GM18519 (cell line): ENCODE results near the gene C1orf74.

ENCODE experiments used
- ATAC-seq: cut with Tn5 transposase; IDR thresholded peaks from one replicate; pipeline ENCODE4 v1.9.1; 2021; ENCODE audit warnings: mild to moderate bottlenecking, moderate library complexity; ENCODE audit not compliant: unreplicated experiment, low FRiP score

The C1orf74 gene

DNA sequence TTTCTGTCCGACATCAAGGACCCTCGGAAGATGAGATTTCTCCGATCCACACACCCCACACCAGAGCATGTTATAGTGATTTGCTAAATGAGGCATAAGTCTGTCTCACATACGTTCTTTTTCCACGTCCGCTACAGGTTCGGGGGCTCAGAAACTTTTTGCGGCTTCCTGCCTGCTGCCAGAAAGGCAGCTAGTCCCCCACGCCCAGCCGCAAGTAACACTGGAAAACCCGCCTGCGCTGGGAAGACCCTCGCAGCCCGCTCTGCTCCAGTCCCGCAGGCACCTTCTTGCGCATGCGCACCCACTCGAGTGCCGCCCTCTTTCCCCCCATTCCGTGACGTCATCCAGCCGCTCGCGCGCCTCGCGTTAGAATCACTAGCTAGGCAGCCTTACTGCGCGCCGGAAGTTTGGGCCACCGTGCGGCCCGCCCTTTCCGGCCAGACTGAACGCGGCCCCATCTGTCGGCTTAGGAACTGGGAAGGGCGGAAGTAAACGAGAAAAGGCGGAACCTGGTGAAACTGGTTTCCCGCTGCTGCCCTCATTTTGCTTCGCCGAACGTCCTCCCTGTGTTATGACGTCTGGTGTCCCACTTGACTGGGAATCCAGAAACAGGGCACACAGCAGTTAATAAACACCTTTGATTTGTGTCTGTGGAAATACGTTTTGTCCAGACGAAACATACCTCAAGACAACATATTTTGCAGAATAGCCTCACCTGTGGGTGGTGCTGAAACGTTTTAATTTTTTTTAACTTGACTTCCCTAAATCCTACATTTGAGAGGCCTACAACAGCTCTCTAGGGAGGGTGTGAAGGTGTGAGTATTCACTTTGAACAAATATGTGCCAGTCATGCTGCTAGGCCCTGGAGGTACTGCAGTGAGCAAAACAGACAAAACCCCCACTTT lies at the start of gene C1orf74:
Gene C1orf74 (minus strand): TSS at position 295 of the 905 bp plus-strand sequence. CDS start 925 bp downstream, outside the sequence.
- ATAC-seq, result peak; percentile 95

DNA sequence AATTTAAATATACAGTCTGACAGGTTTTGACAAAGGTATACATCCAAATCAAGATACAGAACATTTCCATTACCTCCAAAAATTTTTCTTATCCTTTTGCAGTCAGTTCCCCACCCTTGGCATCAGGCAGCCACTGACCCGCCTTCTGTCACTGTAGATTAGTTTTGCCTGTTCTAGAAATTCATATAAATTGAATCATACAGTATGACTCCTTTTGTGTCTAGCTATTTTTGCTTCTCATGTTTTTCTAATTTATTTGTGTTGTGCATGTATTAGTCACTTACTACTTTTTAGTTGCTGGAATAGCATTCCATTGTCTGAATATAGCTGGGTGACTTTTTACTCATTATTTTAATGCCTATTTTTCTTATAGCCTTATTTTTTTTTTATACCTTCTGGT lies 47.3 kb upstream of the C1orf74 start:
- no peak for ATAC-seq

DNA sequence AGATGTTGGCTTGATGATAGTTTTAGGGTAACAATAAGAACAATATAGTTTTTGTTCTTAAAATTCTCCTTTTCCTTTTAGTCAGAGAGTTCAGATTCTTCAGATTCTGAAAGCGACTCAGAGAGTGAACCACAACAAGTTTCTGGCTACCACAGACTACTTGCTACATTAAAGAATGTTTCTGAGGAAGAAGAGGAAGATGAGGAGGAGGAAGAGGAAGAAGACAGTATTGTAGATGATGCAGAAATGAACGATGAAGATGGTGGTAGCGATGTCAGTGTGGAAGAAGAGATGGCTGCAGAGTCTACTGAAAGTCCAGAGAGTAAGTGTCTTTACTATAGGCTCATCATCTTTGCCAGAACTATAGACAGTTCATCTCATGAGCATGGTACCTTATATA lies 46.4 kb upstream of the C1orf74 start:
- no peak for ATAC-seq

DNA sequence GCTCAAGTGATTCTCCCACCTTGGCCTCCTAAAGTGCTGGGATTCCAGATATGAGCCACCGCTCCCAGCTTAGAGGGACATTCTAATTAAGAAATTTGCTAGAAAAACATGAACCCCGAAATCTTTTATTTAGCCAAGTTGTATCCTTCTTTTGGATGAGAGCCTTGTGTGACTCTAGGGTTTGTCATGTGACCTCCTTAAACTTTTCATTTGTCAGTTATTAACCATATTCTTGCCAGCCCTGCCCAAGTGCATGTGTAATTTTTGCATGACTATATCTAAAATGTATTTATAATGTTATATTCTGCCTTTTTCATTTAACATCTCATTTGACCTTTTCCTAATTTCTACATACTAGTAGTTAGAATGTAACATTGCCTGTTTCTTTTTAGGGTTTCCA lies 45.4 kb upstream of the C1orf74 start:
- ATAC-seq, result no peak

DNA sequence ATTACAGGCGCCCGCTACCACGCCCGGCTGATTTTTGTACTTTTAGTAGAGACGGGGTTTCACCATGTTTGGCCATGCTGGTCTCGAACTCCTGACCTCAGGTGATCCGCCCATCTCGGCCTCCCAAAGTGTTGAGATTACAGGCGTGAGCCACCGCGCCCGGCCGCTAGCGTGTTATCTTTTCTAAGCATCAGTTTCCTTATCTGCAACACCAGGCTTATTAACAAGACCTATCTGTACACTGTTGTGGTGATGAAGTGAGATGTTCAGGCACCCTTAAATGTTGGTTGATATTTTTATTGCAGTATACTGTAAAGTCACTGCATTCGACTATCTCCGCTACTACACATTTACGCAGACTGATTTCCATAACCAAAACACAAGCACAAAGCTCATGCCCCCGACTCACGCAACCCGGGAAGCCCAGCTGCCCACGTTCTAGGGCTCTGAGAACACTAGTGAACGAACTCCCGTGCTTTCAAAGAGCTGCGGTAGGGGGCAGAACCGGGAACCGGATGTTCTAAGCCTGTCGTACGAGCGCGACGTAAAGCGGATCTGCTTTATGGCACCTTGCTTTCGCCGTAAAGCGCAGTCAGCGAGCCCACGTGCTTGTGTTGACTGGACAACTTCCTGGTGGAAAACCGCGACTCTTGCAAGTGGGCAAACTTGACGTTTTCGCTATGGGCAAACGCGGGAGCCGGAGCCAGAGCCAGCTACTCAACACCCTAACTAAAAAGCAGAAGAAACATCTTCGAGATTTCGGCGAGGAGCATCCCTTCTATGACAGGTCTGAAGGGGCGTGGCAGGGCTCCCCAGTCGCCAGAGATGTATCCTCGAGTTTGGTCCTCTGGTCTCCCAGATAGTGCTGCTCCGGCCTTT lies 43.3 kb upstream of the C1orf74 start, which contains the start of gene UTP25:
Gene UTP25 (plus strand): TSS at position 589 of the 879 bp plus-strand sequence. CDS start 92 bp downstream, at position 681.
- ATAC-seq, result peak; percentile 75

DNA sequence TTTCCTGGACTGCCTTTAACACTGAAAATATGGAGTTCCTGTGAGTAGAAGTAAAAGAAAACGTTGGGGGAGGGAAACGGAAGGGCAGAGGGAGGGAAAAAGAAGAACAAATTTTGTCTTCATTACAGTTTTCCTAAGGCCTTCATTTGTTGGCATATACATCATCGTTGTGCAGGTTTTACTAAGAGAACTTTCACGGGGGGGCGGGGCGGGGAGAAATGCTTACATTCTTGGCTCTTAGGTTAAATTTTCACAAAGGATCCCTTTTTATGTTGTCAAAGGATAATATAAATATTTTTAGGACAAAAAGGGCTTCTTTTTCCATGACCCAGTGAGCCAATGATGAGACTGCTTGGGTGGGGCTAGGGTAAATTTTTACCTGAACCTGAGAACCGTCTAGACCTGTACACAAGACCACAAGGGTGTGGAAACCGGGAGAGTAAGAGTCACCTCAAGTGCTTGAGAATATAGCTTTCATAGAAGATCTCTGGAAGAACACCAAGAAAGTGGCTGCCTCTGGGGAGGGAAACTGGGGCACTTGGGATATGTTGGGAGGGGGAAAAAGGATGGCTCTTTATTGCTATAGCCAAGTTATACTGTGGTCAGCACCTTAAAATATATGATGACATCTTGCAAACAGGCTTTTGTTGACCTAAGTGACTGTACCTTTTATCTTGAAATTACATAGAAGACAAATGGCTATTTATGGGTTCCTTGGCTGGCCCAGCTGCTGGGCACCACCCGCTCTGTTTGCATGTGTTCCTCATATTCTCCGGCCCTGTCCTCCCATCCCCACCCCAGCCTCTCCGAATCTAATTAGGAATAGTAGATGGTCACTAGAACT lies 41.5 kb upstream of the C1orf74 start:
- no peak for ATAC-seq

DNA sequence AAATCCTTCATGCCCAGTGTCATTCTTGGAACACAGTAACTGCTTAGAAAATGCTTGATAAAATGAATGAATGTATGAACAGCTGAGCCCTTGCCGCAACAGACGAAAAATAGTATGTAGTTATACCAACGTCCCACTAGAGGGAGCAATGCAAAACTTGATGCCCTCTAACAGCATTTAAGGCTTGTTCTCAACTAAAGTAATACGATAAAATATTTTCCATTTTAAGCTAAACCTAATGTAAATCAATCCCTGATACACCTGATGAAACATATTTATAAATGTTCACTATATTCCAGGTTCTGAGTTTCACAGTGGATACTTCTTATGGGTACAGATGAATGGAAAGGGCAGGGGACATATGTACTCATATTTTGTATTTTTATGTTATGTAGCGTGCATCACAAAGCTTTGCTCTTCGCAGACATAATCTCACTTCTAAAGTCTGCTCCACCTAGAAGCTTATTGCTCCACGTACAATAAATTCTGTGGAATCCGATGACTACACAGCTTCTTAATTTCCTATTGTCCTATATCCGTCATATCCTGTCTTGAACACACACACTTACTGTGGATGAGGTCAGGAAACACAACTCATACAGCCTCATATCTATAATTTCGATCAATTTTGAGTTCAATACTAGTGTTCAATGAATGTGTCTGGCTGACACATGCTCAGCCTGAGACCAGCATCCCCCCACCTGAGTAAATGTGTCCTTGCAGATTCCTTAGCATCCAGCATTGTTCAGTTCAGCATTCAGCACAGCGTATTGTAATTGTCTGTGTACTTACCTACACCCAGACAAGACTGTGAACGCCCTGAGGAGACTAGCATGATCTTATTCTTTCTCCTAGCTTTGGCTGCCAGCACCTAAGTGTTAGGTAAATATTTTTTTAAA lies 39.0 kb upstream of the C1orf74 start:
- ATAC-seq, result no peak

DNA sequence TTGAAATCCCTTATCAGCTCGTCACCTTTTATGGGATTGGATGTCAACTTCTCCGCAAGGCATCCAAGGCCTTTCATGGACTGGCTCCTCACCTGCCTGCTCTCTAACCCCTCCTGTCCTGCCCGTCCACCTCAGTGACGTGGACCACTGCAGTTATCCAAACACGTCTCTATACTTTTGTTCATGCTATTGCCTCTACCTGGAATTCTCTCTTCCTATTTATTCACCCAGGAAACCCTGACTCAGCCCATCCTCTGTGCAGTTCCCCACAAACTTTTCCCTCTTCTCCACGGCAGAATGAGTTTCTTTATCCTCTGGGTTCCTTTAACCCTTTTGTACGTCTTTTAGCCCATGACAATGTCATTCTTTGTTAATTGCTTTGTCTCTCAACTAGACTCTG lies 38.3 kb upstream of the C1orf74 start:
- no peak for ATAC-seq

DNA sequence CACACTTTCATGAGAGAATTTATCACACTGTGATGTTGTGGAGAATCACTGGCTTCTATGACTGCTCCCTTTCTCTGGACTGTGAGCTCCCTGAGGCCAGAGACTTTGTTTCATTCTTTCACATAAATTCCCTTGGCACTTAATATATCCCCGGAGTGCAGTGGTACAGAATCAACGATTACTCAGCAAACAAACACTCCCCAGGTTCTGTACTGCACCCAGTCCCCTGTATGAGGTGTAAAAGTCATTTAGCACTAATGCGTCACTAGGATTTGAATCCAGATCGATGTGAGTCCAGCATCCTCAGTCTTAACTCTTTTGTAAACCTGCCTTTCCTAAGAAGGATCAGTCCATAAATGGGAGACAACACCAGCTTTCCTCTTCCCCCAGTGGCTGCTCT lies 36.6 kb upstream of the C1orf74 start:
- ATAC-seq, result no peak

DNA sequence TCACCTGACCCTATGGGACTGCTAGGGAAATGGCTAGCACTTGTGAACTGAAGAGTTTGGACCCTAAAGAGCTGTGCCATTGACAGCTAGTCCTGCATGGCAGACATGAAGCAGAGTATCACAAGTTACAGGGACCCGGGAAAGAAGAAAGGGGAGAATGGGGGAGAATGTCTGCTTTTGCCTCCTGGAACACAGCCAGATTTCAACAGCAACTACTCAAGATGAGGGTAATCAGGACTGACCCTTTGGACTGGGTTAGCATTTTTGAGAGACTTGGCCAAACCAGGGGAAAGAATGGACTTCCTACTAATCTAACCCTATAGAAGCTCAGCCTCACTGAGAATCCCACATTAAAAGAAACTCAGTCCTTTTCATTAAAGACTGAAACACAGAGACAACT lies 34.7 kb upstream of the C1orf74 start:
- no peak for ATAC-seq

DNA sequence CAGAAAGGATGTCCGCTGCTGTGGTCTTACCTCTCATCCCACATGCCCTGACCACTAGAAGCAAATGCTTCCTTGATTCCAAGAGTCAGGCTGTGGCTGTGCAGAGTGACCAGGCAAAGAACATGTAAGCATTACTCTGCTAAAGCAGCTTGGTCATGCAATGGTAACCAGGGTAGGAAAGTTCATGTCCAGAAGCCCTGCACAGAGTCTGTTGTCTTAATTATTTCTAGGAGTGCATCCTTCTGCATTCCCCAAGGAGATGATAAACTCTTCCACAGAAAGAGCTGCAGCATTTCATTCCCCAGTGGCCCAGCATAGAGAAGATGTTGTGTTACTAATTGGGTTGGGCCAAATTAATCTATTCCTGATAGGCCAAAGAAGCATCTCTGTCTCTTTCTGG lies 33.3 kb upstream of the C1orf74 start:
- ATAC-seq, result no peak

DNA sequence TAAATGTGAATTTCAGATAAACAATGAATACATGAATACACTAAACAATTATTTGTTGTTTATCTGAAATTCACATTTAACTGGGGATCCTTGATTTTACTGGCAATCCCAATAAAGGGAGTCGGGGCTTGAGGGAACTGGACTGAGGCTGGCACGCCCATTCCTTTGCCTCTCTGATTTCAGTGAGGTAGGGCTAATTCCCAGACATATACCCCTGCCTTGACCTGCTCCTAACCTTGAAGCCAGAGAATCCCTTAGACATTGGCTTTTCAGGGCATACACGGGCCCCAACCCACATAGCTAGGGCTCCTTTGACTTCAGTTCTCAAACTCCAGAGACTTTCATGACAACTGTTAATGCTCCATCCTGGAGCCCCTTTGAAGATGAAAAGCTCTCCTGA lies 32.6 kb upstream of the C1orf74 start:
- ATAC-seq, result no peak

DNA sequence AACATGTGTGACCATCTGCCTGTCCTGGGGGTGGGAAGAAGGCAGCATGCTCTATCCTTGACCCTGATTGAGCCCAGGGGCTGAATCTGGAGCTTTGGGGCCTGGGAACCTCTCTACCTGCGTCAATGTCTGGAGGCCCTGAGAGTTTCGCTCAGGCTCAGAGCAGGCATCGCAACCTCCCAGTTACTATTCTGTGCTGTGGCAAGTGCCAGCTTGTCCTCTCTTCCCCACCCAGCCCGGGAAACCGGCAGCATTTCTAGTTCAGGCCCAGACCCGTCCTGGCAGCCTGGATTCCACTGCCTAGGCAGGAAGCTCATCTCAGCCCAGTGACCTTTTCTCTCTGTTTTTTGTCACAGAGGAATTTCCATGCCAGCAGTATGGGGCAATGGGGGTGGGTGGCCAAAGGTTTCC lies 31.6 kb upstream of the C1orf74 start:
- ATAC-seq, result no peak

DNA sequence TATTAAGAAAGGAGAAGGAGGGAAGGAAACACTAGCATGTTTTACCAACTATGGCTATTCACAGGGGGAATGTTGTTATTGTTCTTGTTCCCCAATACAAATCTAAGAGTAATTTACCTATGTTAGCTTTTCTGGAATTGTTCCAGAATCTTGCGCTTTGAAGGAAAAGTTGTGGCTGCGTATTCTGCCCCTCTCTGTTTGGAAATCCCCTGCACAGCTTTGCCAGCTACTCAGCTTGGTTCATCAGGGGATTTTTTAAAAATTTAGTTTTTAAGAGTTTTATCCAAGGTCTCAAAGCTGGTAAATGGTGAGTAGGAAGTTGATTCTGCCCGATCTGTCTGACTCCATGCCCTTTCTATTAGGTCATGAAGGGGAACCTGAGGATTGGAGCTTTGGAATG lies 31.1 kb upstream of the C1orf74 start:
- ATAC-seq, result no peak

DNA sequence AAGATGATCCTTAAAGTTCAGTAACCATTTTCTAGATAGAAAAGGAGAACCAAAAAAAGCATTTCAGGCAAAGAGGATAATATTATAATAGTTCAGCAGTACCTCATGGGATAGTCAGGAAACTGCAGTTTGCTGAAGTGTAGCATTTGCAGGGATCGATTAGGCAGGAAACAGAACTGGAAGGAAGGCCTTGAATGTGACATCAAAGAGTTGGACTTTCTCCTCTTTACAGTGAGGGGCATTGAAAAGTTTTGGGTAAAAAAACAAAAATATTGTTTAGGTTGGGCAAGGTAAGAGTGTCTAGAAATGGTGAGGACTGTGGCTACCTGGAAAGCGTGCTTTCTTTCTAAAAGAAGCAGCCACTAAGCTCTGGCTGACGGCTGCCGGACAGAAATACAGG lies 29.5 kb upstream of the C1orf74 start:
- no peak for ATAC-seq

DNA sequence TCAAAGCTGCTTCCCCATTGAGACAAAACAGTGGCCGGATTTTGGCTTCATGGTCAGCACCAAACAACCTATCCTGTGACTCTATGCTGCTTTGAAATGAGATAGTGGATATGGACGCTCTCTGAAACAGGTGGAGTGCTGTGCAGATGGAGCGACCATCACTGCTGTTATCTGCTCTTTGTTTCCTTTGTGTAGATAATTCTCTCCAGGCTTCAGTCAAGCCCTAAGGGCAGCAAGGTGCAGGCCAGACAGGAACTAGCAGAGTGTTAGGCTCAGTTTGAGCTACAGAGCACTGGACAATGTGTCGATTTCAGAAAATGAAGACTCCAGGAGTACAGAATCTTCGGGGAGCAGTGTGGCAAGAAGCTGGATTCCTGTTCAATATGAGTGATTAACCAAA lies 26.4 kb upstream of the C1orf74 start:
- no peak for ATAC-seq

DNA sequence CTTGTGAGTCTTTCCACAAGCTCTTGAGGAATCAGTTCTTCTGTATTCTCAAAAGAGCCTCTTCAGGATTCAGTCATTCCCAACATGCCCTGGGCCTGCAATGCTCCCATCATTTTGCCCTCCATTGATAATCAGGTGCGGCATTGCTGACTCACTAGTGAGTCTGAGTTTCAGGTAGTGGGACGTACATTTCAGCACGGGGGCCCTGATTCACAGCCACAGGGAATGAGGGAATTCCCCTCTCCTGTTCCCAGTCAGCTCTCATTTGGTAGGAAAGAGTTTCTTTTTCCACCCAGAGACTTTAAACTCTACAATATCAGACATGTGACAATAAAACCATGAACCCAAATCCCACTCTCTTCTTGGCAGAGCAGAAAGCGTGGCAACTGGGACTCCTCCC lies 25.3 kb upstream of the C1orf74 start:
- ATAC-seq, result no peak

DNA sequence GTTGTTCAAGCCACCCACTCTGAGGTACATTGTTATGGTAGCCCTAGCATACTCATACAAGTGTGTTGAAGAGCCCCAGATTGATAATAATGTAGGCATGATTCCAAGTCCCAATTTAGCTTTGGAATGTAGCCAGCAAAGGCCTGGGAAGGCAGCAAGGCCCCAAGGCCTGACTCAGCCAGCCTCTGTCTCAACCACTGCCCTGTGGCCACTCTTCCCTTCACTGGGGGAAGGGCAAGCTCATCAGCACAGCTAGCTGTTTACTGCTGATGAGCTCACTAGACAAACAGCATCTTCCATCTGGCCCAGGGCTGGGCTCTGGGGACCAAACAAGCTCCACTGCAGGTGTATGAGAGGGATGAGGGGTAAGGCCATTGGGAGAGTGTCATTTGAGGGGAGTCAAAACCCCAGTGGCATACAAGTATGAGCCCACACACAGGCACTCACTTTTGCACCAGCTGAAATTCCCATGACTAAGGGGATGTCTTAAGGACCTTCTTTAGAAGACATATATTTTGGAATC lies 23.8 kb upstream of the C1orf74 start:
- ATAC-seq, result no peak

DNA sequence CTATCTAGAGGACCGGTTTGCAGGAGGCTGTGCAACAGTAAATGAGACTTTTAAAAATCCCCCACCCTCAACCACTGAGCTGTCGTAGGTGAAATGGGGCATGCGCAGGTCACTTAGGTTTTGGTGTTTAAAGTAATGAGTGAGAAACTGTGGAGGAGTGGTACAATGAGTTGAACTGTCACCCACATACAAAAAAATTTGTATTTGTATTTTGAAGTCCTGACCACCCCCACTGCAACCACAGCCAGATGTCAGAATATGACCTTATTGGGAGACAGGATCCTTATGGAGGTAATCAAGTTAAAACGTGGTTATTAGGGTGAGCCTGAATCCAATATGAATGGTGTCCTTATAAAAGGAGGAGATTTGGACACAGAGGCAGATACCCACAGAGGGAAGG lies 23.1 kb upstream of the C1orf74 start:
- ATAC-seq, result no peak
